ENCODE measurements around the gene TTC7B. TPM values are rescaled to one million over a fixed set of nuclear protein-coding genes. Genes with fewer than 3 reads are reported as not detected.

Gene TTC7B
- total and polyA plus RNA-seq, 2 experiments from 2014 or later = 7.9 to 28.6 TPM

- no peaks in the 10 kb centered on the region for H4K20me1 ChIP-seq (replicated peaks; ENCODE audit: insufficient read depth)
- no peak overlapping the region for H3K27ac ChIP-seq (ENCODE audit: low read depth)
- no peak overlapping the region for H3K4me2 ChIP-seq
- Mint-ChIP-seq H3K27ac (no peak overlapping the region), H3K36me3 (ENCODE audit: low read depth) (no peaks in the 10 kb centered on the region), H3K9me3 (no peaks in the 10 kb centered on the region), H3K4me1 (peaks cover 21% of the 10 kb centered on the region), H3K27me3 (ENCODE audit: insufficient read depth, low read depth, poor library complexity) (peaks cover 13% of the 10 kb centered on the region), H3K4me3 (no peak overlapping the region)
- no peaks in the 10 kb centered on the region for H3K36me3 ChIP-seq (ENCODE audit: insufficient read depth)
- H3K4me3 ChIP-seq = no peak overlapping the region
- H3K9me2 ChIP-seq (ENCODE audit: insufficient read depth) = no peaks in the 10 kb centered on the region
- DNase-seq (ENCODE audit: low spot score) (no peak), ATAC-seq (no peak)
- H3K27me3 ChIP-seq (ENCODE audit: insufficient read depth) = no peaks in the 10 kb centered on the region
- no peaks in the 10 kb centered on the region for H3F3A ChIP-seq (replicated peaks; ENCODE audit: low read depth)
- no peaks in the 10 kb centered on the region for H3K4me1 ChIP-seq (ENCODE audit: insufficient read depth)
- no peaks in the 10 kb centered on the region for H3K79me2 ChIP-seq (replicated peaks; ENCODE audit: insufficient read depth)
- TF ChIP-seq NANOG (IDR thresholded peaks at IDR 0.05; ENCODE audit: borderline replicate concordance) (no peak), ZNF114 (CRISPR knock-in tag; IDR thresholded peaks at IDR 0.05) (no peak), EZH2 (IDR thresholded peaks at IDR 0.05; ENCODE audit: low read depth, unreplicated experiment) (no peak), CREB1 (CRISPR knock-in tag; IDR thresholded peaks at IDR 0.05; ENCODE audit: low read depth) (no peak), EZH2phosphoT487 (IDR thresholded peaks at IDR 0.05; ENCODE audit: unreplicated experiment) (no peak), JUNB (IDR thresholded peaks at IDR 0.05; ENCODE audit: unreplicated experiment) (no peak)
- TF ChIP-seq, protein P1, sequence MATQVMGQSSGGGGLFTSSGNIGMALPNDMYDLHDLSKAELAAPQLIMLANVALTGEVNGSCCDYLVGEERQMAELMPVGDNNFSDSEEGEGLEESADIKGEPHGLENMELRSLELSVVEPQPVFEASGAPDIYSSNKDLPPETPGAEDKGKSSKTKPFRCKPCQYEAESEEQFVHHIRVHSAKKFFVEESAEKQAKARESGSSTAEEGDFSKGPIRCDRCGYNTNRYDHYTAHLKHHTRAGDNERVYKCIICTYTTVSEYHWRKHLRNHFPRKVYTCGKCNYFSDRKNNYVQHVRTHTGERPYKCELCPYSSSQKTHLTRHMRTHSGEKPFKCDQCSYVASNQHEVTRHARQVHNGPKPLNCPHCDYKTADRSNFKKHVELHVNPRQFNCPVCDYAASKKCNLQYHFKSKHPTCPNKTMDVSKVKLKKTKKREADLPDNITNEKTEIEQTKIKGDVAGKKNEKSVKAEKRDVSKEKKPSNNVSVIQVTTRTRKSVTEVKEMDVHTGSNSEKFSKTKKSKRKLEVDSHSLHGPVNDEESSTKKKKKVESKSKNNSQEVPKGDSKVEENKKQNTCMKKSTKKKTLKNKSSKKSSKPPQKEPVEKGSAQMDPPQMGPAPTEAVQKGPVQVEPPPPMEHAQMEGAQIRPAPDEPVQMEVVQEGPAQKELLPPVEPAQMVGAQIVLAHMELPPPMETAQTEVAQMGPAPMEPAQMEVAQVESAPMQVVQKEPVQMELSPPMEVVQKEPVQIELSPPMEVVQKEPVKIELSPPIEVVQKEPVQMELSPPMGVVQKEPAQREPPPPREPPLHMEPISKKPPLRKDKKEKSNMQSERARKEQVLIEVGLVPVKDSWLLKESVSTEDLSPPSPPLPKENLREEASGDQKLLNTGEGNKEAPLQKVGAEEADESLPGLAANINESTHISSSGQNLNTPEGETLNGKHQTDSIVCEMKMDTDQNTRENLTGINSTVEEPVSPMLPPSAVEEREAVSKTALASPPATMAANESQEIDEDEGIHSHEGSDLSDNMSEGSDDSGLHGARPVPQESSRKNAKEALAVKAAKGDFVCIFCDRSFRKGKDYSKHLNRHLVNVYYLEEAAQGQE (IDR thresholded peaks at IDR 0.05; ENCODE audit: unreplicated experiment) = no peak
- TF ChIP-seq, protein P2, sequence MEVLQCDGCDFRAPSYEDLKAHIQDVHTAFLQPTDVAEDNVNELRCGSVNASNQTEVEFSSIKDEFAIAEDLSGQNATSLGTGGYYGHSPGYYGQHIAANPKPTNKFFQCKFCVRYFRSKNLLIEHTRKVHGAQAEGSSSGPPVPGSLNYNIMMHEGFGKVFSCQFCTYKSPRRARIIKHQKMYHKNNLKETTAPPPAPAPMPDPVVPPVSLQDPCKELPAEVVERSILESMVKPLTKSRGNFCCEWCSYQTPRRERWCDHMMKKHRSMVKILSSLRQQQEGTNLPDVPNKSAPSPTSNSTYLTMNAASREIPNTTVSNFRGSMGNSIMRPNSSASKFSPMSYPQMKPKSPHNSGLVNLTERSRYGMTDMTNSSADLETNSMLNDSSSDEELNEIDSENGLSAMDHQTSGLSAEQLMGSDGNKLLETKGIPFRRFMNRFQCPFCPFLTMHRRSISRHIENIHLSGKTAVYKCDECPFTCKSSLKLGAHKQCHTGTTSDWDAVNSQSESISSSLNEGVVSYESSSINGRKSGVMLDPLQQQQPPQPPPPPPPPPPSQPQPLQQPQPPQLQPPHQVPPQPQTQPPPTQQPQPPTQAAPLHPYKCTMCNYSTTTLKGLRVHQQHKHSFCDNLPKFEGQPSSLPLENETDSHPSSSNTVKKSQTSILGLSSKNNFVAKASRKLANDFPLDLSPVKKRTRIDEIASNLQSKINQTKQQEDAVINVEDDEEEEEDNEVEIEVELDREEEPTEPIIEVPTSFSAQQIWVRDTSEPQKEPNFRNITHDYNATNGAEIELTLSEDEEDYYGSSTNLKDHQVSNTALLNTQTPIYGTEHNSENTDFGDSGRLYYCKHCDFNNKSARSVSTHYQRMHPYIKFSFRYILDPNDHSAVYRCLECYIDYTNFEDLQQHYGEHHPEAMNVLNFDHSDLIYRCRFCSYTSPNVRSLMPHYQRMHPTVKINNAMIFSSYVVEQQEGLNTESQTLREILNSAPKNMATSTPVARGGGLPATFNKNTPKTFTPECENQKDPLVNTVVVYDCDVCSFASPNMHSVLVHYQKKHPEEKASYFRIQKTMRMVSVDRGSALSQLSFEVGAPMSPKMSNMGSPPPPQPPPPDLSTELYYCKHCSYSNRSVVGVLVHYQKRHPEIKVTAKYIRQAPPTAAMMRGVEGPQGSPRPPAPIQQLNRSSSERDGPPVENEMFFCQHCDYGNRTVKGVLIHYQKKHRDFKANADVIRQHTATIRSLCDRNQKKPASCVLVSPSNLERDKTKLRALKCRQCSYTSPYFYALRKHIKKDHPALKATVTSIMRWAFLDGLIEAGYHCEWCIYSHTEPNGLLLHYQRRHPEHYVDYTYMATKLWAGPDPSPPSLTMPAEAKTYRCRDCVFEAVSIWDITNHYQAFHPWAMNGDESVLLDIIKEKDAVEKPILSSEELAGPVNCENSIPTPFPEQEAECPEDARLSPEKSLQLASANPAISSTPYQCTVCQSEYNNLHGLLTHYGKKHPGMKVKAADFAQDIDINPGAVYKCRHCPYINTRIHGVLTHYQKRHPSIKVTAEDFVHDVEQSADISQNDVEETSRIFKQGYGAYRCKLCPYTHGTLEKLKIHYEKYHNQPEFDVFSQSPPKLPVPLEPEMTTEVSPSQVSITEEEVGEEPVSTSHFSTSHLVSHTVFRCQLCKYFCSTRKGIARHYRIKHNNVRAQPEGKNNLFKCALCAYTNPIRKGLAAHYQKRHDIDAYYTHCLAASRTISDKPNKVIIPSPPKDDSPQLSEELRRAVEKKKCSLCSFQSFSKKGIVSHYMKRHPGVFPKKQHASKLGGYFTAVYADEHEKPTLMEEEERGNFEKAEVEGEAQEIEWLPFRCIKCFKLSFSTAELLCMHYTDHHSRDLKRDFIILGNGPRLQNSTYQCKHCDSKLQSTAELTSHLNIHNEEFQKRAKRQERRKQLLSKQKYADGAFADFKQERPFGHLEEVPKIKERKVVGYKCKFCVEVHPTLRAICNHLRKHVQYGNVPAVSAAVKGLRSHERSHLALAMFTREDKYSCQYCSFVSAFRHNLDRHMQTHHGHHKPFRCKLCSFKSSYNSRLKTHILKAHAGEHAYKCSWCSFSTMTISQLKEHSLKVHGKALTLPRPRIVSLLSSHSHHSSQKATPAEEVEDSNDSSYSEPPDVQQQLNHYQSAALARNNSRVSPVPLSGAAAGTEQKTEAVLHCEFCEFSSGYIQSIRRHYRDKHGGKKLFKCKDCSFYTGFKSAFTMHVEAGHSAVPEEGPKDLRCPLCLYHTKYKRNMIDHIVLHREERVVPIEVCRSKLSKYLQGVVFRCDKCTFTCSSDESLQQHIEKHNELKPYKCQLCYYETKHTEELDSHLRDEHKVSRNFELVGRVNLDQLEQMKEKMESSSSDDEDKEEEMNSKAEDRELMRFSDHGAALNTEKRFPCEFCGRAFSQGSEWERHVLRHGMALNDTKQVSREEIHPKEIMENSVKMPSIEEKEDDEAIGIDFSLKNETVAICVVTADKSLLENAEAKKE (CRISPR knock-in tag; IDR thresholded peaks at IDR 0.05) = no peak
- TF ChIP-seq, protein P3, sequence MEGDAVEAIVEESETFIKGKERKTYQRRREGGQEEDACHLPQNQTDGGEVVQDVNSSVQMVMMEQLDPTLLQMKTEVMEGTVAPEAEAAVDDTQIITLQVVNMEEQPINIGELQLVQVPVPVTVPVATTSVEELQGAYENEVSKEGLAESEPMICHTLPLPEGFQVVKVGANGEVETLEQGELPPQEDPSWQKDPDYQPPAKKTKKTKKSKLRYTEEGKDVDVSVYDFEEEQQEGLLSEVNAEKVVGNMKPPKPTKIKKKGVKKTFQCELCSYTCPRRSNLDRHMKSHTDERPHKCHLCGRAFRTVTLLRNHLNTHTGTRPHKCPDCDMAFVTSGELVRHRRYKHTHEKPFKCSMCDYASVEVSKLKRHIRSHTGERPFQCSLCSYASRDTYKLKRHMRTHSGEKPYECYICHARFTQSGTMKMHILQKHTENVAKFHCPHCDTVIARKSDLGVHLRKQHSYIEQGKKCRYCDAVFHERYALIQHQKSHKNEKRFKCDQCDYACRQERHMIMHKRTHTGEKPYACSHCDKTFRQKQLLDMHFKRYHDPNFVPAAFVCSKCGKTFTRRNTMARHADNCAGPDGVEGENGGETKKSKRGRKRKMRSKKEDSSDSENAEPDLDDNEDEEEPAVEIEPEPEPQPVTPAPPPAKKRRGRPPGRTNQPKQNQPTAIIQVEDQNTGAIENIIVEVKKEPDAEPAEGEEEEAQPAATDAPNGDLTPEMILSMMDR (conservative IDR thresholded peaks at IDR 0.05; ENCODE audit: low read depth in 2 of 2) = no peak
- H2AFZ ChIP-seq = no peak overlapping the region
These were observed 278.1 kb downstream of the TTC7B start for GRCh38 chr14:90538095-90538494.

Data from GM23338 (cell line).